ENCODE data around the gene CPD. TPM values are rescaled to one million over a fixed set of nuclear protein-coding genes. Genes with fewer than 3 reads are reported as not detected.

CPD gene
- total RNA-seq, 4 donors from 2014 or later = 36.9 to 63.6 (median 50.8) TPM

DNA sequence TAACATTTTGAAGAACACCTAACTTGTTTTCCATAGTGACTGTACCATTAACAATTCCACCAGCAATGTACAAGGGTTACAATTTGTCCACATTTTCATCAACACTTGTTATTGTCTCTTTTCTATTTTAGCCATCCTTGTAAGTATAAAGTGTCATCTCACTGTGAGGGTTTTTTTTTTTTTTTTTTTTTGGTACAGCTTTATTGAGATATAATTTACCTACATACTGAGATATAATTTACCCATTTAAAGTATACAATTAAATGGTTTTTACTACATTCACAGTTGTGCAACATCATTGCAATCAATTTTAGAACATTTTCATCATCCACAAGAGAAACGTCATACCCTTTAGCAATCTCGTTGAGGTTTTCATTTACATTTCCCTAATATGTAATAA, 27.0 kb upstream of the CPD start:
- Histone ChIP-seq H3K9me3 (no peaks in the 10 kb centered on the region), H3K27me3 (no peaks in the 10 kb centered on the region), H3K27ac (no peak overlapping the region), H3K4me1 (peaks cover 0 to 10% (median 0%) of the 10 kb centered on the region in 3 donors), H3K36me3 (no peaks in the 10 kb centered on the region), H3K4me3 (no peak overlapping the region)
- 75 to 79% methylated on average over 2 of the region's 2 CpGs for WGBS, 2 donors
- TF ChIP-seq CTCF (IDR thresholded peaks at IDR 0.05) (no peak), POLR2A (IDR thresholded peaks at IDR 0.05) (no peak)
- intact Hi-C loops (cut with DNase I) = no loop called here
- no peak for DNase-seq

DNA sequence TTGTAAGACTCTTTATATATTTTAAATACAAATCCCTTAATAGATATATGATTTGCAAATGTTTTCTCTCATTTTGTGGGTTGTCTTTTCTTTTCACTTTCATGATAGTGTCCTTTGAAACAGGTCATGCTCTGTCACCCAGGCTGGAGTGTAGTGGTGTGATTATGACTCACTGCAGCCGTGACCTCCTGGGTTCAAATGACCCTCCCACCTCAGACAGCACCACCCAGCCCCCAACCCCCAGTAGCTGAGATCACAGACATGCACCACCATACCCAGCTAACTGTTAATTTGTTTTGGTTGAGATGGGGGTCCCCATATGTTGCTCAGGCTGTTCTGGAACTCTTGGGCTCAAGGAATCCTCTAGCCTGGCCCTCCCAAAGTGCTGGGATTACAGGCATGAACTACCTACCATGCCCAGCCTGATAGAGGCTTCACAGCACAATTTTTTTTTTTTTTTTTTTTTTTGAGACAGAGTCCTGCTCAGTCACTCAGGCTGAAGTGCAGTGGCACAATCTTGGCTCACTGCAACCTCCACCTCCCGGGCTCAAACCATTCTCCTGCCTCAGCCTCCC, 26.4 kb upstream of the CPD start:
- H3K4me3 ChIP-seq = no peak overlapping the region
- intact Hi-C loops (cut with DNase I) = no loop called here
- peaks cover 0 to 10% (median 0%) of the 10 kb centered on the region in 3 donors for H3K4me1 ChIP-seq
- H3K9me3 ChIP-seq = no peaks in the 10 kb centered on the region
- H3K36me3 ChIP-seq = no peaks in the 10 kb centered on the region
- H3K27ac ChIP-seq = no peak overlapping the region
- H3K27me3 ChIP-seq = no peaks in the 10 kb centered on the region
- WGBS, 2 donors = 37 to 72% methylated on average over 2 of the region's 2 CpGs
- TF ChIP-seq CTCF (IDR thresholded peaks at IDR 0.05) (no peak), POLR2A (IDR thresholded peaks at IDR 0.05) (no peak)
- DNase-seq = no peak

GRCh38 chr17:30354701-30355100, 24.0 kb upstream of the CPD start:
- Histone ChIP-seq H3K27me3 (no peaks in the 10 kb centered on the region), H3K27ac (no peak overlapping the region), H3K9me3 (no peaks in the 10 kb centered on the region), H3K4me1 (no peaks in the 10 kb centered on the region), H3K4me3 (no peak overlapping the region), H3K36me3 (no peaks in the 10 kb centered on the region)
- intact Hi-C loops (cut with DNase I) = no loop called here
- no peak for DNase-seq
- TF ChIP-seq POLR2A (IDR thresholded peaks at IDR 0.05) (no peak), CTCF (IDR thresholded peaks at IDR 0.05) (no peak)

DNA sequence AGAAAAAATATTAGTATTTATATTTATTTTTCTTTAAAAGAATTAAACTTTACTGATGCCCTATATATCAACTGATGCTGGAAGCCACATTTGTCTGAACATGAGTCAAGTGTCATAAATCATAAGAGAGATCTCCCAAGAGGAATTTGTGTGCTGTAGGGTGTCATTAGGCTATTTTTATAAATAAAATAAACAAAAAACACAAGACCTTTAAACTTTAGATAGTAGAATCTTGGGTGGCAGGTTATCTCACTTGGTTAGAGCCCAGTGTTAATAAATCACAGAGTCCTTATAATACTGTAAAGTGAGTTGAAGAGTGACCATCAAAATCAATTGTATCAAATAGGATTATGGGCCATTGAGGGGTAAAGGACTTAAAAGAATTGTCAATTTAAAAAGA, 21.3 kb upstream of the CPD start:
- Histone ChIP-seq H3K4me3 (no peak overlapping the region), H3K27ac (no peak overlapping the region), H3K27me3 (no peaks in the 10 kb centered on the region), H3K9me3 (peaks cover 0 to 12% (median 4%) of the 10 kb centered on the region in 3 donors), H3K4me1 (no peaks in the 10 kb centered on the region), H3K36me3 (no peaks in the 10 kb centered on the region)
- DNase-seq = no peak
- intact Hi-C loops (cut with DNase I) = no loop called here
- TF ChIP-seq CTCF (IDR thresholded peaks at IDR 0.05) = no peak
- TF ChIP-seq POLR2A (IDR thresholded peaks at IDR 0.05) = no peak

GRCh38 chr17:30358055-30358760, 20.5 kb upstream of the CPD start:
- no peak for DNase-seq
- H3K4me3 ChIP-seq = no peak overlapping the region
- intact Hi-C loops (cut with DNase I) = no loop called here
- H3K4me1 ChIP-seq = peaks cover 0 to 2% (median under 1%) of the 10 kb centered on the region in 3 donors
- no peak overlapping the region for H3K27ac ChIP-seq
- H3K9me3 ChIP-seq = peaks cover 0 to 15% (median 4%) of the 10 kb centered on the region in 3 donors
- TF ChIP-seq POLR2A (IDR thresholded peaks at IDR 0.05) (no peak), CTCF (IDR thresholded peaks at IDR 0.05) (no peak)
- H3K27me3 ChIP-seq = no peaks in the 10 kb centered on the region
- 74 to 79% methylated on average over 5 of the region's 5 CpGs for WGBS, 2 donors
- H3K36me3 ChIP-seq = no peaks in the 10 kb centered on the region
